SU-DHL-6 (cell line): ENCODE data around the gene POLN.
"Not testable (repeated sequence)": the region's sequence is repeated elsewhere in the genome, so short reads cannot be mapped to it uniquely, and the experiment has no call there.

Experiments used
- H2AFZ ChIP-seq: fragments of 200-600 bp; sonication (generic); 2 replicates; pipeline ENCODE4 v1.6.1; 2014; ENCODE audit warnings: low read depth, mild to moderate bottlenecking, moderate library complexity, mixed read lengths, antibody characterized with exemption, low read length; ENCODE audit not compliant: severe bottlenecking
- H3F3A ChIP-seq: fragments of 200-600 bp; shearing (Covaris generic); 2 replicates; pipeline ENCODE4 v1.6.0; 2016; ENCODE audit warnings: antibody characterized with exemption, mild to moderate bottlenecking; ENCODE audit not compliant: insufficient read depth
- H3K27ac ChIP-seq: fragments of 200-600 bp; sonication (generic); 2 replicates; pipeline ENCODE4 v1.5.1; 2016; ENCODE audit warnings: low read depth, mild to moderate bottlenecking, low read length, moderate library complexity, mixed read lengths
- H3K27me3 ChIP-seq: fragments of 200-600 bp; sonication (generic), shearing (Covaris generic); 2 replicates; pipeline ENCODE4 v1.6.0; 2014; ENCODE audit warnings: mild to moderate bottlenecking, low read length
- H3K36me3 ChIP-seq: fragments of 200-600 bp; sonication (generic); 2 replicates; pipeline ENCODE4 v1.6.1; 2014; ENCODE audit warnings: mild to moderate bottlenecking, low read length, mixed read lengths
- H3K4me2 ChIP-seq: fragments of 300-600, 200-600 bp; shearing (Covaris generic), sonication (generic); 2 replicates; pipeline ENCODE4 v1.6.0; 2014; ENCODE audit warnings: low read length, low read depth, mild to moderate bottlenecking; ENCODE audit not compliant: poor library complexity, severe bottlenecking
- H3K4me3 ChIP-seq: fragments of 200-600 bp; sonication (generic); 2 replicates; pipeline ENCODE4 v1.5.1; 2014; ENCODE audit warnings: antibody characterized with exemption, low read length, mild to moderate bottlenecking, mixed read lengths; ENCODE audit not compliant: insufficient read depth, poor library complexity, severe bottlenecking
- H3K79me2 ChIP-seq: fragments of 200-600 bp; sonication (generic); 2 replicates; pipeline ENCODE4 v1.6.1; 2014; ENCODE audit warnings: mild to moderate bottlenecking, low read length, moderate library complexity; ENCODE audit not compliant: insufficient read depth
- H3K9ac ChIP-seq: fragments of 200-600 bp; sonication (generic); 2 replicates; pipeline ENCODE4 v1.7.0; 2014; ENCODE audit warnings: mild to moderate bottlenecking, low read length
- H3K9me2 ChIP-seq: fragments of 200-600 bp; sonication (generic); replicated peaks from 2 replicates; pipeline ENCODE4 v1.6.1; 2014; ENCODE audit warnings: low read length; ENCODE audit not compliant: insufficient read depth
- H3K9me3 ChIP-seq: fragments of 200-600 bp; sonication (generic); 2 replicates; pipeline ENCODE4 v1.6.1; 2014; ENCODE audit warnings: low read length, mixed read lengths; ENCODE audit not compliant: insufficient read depth
- H4K20me1 ChIP-seq: fragments of 200-600 bp; sonication (generic); 2 replicates; pipeline ENCODE4 v1.6.1; 2014; ENCODE audit warnings: low read depth, mild to moderate bottlenecking, antibody characterized with exemption, low read length, moderate library complexity, mixed read lengths
- CTCF ChIP-seq: fragments of 200-600 bp; sonication (generic); IDR thresholded peaks from one replicate; pipeline ENCODE4 v1.5.1; 2017; ENCODE audit warnings: antibody characterized with exemption, mild to moderate bottlenecking, low read length, moderate library complexity; ENCODE audit not compliant: insufficient read depth, poor library complexity, severe bottlenecking
- EZH2phosphoT487 ChIP-seq: fragments of 200-600 bp; sonication (generic), shearing (Covaris generic); conservative IDR thresholded peaks from 2 replicates; pipeline ENCODE4 v1.6.1; 2018; ENCODE audit warnings: mild to moderate bottlenecking, antibody characterized with exemption, low read length, moderate library complexity, mixed read lengths

Gene POLN

DNA sequence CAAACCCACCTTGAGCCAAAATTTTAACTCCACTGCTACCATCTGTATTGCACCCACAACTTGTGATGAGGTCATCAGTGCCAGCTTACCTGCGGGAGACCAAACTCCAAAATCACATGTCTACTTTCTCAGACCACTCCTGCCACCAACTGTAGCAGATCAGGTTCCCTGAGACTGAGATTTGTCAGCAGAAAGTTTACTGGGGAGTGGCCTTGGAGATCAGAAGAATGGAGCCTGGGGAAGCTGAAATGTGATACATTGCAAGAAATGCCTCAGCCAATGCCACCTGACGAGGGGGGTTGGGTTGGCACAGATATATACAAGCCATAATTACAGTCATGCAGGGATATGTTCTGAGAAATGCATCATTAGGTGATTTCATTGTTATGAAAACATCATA lies 19.1 kb downstream of the POLN start:
- Histone ChIP-seq H2AFZ (no peak overlapping the region), H3K27ac (no peak overlapping the region), H3K4me3 (no peak overlapping the region), H4K20me1 (no peaks in the 10 kb centered on the region; the same call in 1 of the 2 replicates), H3K36me3 (peaks cover 6% of the 10 kb centered on the region; the same call in 1 of the 2 replicates), H3F3A (peaks cover 6% of the 10 kb centered on the region; the same call in 1 of the 2 replicates), H3K4me2 (no peak overlapping the region), H3K9ac (no peak overlapping the region), H3K9me3 (no peaks in the 10 kb centered on the region), H3K79me2 (no peaks in the 10 kb centered on the region), H3K9me2 (no peaks in the 10 kb centered on the region), H3K27me3 (no peaks in the 10 kb centered on the region)
- no peak for TF ChIP-seq EZH2phosphoT487
- TF ChIP-seq CTCF = no peak

- not testable (repeated sequence) for H2AFZ ChIP-seq, H3F3A ChIP-seq, H3K9me3 ChIP-seq, H3K9me2 ChIP-seq, H3K4me3 ChIP-seq, H4K20me1 ChIP-seq, H3K27me3 ChIP-seq, H3K27ac ChIP-seq, H3K4me2 ChIP-seq, H3K9ac ChIP-seq, H3K36me3 ChIP-seq, H3K79me2 ChIP-seq
Measured at GRCh38 chr4:2221378-2221777, 20.5 kb downstream of the POLN start.

- H3K9ac ChIP-seq = no peak overlapping the region
Measured at GRCh38 chr4:2220016-2220630, 21.8 kb downstream of the POLN start.

More at GRCh38 chr4:2220016-2220630, 21.8 kb downstream of the POLN start:
- Histone ChIP-seq H2AFZ (no peak overlapping the region), H3K27me3 (no peaks in the 10 kb centered on the region), H3K79me2 (no peaks in the 10 kb centered on the region), H3K27ac (no peak overlapping the region), H4K20me1 (no peaks in the 10 kb centered on the region), H3K36me3 (no peaks in the 10 kb centered on the region; the same call in 1 of the 2 replicates), H3K4me2 (no peak overlapping the region), H3K9me3 (no peaks in the 10 kb centered on the region), H3K4me3 (no peak overlapping the region), H3K9me2 (no peaks in the 10 kb centered on the region), H3F3A (peaks cover 6% of the 10 kb centered on the region; the same call in 1 of the 2 replicates)
- TF ChIP-seq CTCF (peak; percentile 87), EZH2phosphoT487 (no peak)
